GM12878 (cell line): ENCODE results near the gene ACSS1. TPM values are rescaled to one million over a fixed set of nuclear protein-coding genes. Genes with fewer than 3 reads are reported as not detected.
A peak's percentile ranks its signal among the peaks of the same experiment; 100 is the strongest.

Experiments
- CREB1 ChIP-seq: IDR thresholded peaks from 2 replicates; pipeline ENCODE4 v1.6.1; 2012; ENCODE audit warnings: low read depth, mild to moderate bottlenecking, inconsistent platforms
- E2F8 ChIP-seq: fragments of 450-650 bp; IDR thresholded peaks from 2 replicates; pipeline ENCODE4 v1.6.1; 2018; ENCODE audit warnings: mild to moderate bottlenecking, low read depth, moderate library complexity; ENCODE audit not compliant: partially characterized antibody
- EGR1 ChIP-seq, 2 experiments: IDR thresholded peaks; 1 replicate in 1 of 2; 2 replicates in 1 of 2; pipeline ENCODE4 v1.6.1; 2011 to 2012; ENCODE audit warnings: low read depth in 2 of 2, low read length in 2 of 2, borderline replicate concordance in 1 of 2, mild to moderate bottlenecking in 1 of 2, moderate library complexity in 1 of 2
- GATAD2B ChIP-seq: fragments of 450-650 bp; conservative IDR thresholded peaks from 2 replicates; pipeline ENCODE4 v1.6.1; 2017; ENCODE audit warnings: low read depth, mild to moderate bottlenecking, moderate library complexity
- MEF2B ChIP-seq: fragments of 450-650 bp; IDR thresholded peaks from 2 replicates; pipeline ENCODE4 v1.6.1; 2018; ENCODE audit warnings: mild to moderate bottlenecking, moderate library complexity; ENCODE audit not compliant: partially characterized antibody, poor library complexity, severe bottlenecking
- MXI1 ChIP-seq: fragments of 150-350 bp; IDR thresholded peaks from 2 replicates; pipeline ENCODE4 v1.6.1; 2011; ENCODE audit warnings: low read depth, mild to moderate bottlenecking, inconsistent platforms, low read length, improper control_type of control experiment
- NBN ChIP-seq: fragments of 450-650 bp; IDR thresholded peaks from 2 replicates; pipeline ENCODE4 v1.6.1; 2016
- NFIC ChIP-seq: IDR thresholded peaks from 2 replicates; pipeline ENCODE4 v1.6.1; 2012; ENCODE audit warnings: low read depth, mild to moderate bottlenecking, inconsistent platforms, low read length, moderate library complexity
- NFYB ChIP-seq: IDR thresholded peaks from 2 replicates; pipeline ENCODE4 v1.6.1; 2011; ENCODE audit warnings: low read depth, mild to moderate bottlenecking, low read length, improper control_type of control experiment, moderate library complexity; ENCODE audit not compliant: insufficient read depth
- NKRF ChIP-seq: fragments of 450-650 bp; conservative IDR thresholded peaks from 2 replicates; pipeline ENCODE4 v1.6.1; 2017; ENCODE audit warnings: mild to moderate bottlenecking, moderate library complexity
- PAX8 ChIP-seq: fragments of 450-650 bp; IDR thresholded peaks from 2 replicates; pipeline ENCODE4 v1.6.1; 2017; ENCODE audit warnings: mild to moderate bottlenecking, moderate library complexity
- ZNF217 ChIP-seq: fragments of 450-650 bp; IDR thresholded peaks from 2 replicates; pipeline ENCODE4 v1.6.1; 2017; ENCODE audit warnings: antibody characterized with exemption, mild to moderate bottlenecking
- polyA plus RNA-seq, 11 experiments: library from polyadenylated mRNA; depleted of rRNA in 4 of 11; unstranded in 6 of 11; stranded (reverse) in 5 of 11; fragments of >200 nt; fragmentation: Nextera tagmentation in 4 of 11; fragmentation: Illumina TruSeq in 1 of 11; extraction: Ambion mirVana in 4 of 11; extraction: Trizol in 1 of 11; gene quantifications; 1 replicate in 1 of 11; 2 replicates in 10 of 11; pipeline versions ENCODE4 v1.2.1 to v1.2.3, GENCODE V29; 2011 to 2016; ENCODE audit warnings: inconsistent platforms in 2 of 11, missing spikeins in 2 of 11, low read depth in 1 of 11
- total RNA-seq, 4 experiments: library from RNA; depleted of rRNA in 3 of 4; stranded (reverse); fragments of >200 nt in 3 of 4; fragmentation: Illumina TruSeq in 1 of 4; extraction: Trizol in 1 of 4; gene quantifications; 2 replicates each; pipeline versions ENCODE4 v1.2.1 to v1.2.3, GENCODE V29; 2013 to 2021
- TF ChIP-seq, protein P1 (sequence below): fragments of 450-650 bp; IDR thresholded peaks from 2 replicates; pipeline ENCODE4 v1.6.1; 2017; ENCODE audit warnings: low read depth, mild to moderate bottlenecking, moderate library complexity
- TF ChIP-seq, protein P2 (sequence below): fragments of 450-650 bp; IDR thresholded peaks from 2 replicates; pipeline ENCODE4 v1.6.1; 2016; ENCODE audit warnings: mild to moderate bottlenecking, moderate library complexity, borderline replicate concordance
- TF ChIP-seq, protein P3 (sequence below), 3 experiments: IDR thresholded peaks in 2 of 3; conservative IDR thresholded peaks in 1 of 3; 2 replicates each; pipeline ENCODE4 v1.5.1; 2011; ENCODE audit warnings: low read depth in 3 of 3, low read length in 3 of 3, mild to moderate bottlenecking in 3 of 3, control low read depth in 2 of 3, moderate library complexity in 2 of 3, inconsistent platforms in 1 of 3, mixed read lengths in 1 of 3; ENCODE audit not compliant: control insufficient read depth in 2 of 3, insufficient read depth in 1 of 3; ENCODE audit errors: extremely low read depth in 1 of 3

The ACSS1 gene
- total and polyA plus RNA-seq, 10 of the 15 experiments (the other 5 are each of a cell fraction or from before 2014, with no cell fraction given) = 1.3 to 44.9 (median 31.1) TPM

DNA sequence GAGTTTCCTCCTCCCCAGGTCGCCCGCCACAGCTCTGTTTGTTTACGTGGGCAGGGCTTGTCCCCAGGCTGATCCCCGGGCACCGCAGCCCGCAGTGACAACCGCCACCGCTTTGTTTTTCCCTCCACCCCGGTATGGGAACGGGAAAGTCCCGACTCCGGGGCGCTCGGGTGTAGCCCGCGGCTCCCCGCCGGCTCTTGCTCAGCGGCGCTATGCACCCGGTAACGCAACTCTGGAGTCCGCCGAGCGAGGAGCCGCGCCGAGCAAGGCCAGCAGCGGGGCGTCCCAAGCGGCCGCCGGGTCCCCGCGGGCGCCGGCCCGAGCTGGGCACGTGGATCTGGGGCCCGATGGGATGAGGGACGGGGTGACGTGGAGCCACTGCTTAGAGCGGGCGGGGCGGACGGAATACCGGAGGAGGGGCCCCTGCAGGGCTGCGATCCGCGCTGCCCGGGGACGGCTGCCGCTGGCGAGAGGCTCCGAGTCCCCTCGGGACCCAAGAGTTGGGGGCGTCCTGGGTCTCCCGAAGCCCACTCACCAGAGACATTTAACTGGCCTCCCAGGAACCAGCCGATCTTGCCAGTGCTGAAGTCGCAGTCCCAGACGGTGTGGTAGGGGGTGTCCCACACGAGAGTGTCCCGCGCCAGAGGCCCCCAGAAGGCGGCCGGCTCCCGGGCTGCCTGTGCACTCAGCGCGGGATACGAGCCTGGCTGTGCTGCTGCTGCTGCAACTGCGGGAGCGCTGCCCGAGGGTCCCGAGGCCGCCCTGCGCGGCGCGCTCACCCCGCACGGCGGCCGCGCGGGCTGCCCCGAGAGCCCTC is 497 bp downstream of the ACSS1 start (continued):
- TF ChIP-seq E2F8 (no peak), NBN (peak; percentile 84), NFYB (no peak), ZNF217 (peak; percentile 50), NKRF (peak; percentile 71), CREB1 (0 out of 2 replicates have a peak, but pooled peaks have one; percentile 22), MXI1 (peak; percentile 86), PAX8 (no peak), GATAD2B (peak; percentile 56), MEF2B (peak; percentile 56), EGR1 (IDR thresholded peaks at IDR 0.05; ENCODE audit: borderline replicate concordance in 1 of 2, low read depth in 2 of 2, low read length in 2 of 2) (0 out of 3 replicates have a peak, but pooled peaks of 1 of the 2 experiments have one; percentile 18), NFIC (no peak; the same call in 1 of the 2 replicates)
- TF ChIP-seq, protein P1, sequence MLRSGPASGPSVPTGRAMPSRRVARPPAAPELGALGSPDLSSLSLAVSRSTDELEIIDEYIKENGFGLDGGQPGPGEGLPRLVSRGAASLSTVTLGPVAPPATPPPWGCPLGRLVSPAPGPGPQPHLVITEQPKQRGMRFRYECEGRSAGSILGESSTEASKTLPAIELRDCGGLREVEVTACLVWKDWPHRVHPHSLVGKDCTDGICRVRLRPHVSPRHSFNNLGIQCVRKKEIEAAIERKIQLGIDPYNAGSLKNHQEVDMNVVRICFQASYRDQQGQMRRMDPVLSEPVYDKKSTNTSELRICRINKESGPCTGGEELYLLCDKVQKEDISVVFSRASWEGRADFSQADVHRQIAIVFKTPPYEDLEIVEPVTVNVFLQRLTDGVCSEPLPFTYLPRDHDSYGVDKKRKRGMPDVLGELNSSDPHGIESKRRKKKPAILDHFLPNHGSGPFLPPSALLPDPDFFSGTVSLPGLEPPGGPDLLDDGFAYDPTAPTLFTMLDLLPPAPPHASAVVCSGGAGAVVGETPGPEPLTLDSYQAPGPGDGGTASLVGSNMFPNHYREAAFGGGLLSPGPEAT = peak; percentile 79
- TF ChIP-seq, protein P2, sequence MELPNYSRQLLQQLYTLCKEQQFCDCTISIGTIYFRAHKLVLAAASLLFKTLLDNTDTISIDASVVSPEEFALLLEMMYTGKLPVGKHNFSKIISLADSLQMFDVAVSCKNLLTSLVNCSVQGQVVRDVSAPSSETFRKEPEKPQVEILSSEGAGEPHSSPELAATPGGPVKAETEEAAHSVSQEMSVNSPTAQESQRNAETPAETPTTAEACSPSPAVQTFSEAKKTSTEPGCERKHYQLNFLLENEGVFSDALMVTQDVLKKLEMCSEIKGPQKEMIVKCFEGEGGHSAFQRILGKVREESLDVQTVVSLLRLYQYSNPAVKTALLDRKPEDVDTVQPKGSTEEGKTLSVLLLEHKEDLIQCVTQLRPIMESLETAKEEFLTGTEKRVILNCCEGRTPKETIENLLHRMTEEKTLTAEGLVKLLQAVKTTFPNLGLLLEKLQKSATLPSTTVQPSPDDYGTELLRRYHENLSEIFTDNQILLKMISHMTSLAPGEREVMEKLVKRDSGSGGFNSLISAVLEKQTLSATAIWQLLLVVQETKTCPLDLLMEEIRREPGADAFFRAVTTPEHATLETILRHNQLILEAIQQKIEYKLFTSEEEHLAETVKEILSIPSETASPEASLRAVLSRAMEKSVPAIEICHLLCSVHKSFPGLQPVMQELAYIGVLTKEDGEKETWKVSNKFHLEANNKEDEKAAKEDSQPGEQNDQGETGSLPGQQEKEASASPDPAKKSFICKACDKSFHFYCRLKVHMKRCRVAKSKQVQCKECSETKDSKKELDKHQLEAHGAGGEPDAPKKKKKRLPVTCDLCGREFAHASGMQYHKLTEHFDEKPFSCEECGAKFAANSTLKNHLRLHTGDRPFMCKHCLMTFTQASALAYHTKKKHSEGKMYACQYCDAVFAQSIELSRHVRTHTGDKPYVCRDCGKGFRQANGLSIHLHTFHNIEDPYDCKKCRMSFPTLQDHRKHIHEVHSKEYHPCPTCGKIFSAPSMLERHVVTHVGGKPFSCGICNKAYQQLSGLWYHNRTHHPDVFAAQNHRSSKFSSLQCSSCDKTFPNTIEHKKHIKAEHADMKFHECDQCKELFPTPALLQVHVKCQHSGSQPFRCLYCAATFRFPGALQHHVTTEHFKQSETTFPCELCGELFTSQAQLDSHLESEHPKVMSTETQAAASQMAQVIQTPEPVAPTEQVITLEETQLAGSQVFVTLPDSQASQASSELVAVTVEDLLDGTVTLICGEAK = no peak
- TF ChIP-seq, protein P3, sequence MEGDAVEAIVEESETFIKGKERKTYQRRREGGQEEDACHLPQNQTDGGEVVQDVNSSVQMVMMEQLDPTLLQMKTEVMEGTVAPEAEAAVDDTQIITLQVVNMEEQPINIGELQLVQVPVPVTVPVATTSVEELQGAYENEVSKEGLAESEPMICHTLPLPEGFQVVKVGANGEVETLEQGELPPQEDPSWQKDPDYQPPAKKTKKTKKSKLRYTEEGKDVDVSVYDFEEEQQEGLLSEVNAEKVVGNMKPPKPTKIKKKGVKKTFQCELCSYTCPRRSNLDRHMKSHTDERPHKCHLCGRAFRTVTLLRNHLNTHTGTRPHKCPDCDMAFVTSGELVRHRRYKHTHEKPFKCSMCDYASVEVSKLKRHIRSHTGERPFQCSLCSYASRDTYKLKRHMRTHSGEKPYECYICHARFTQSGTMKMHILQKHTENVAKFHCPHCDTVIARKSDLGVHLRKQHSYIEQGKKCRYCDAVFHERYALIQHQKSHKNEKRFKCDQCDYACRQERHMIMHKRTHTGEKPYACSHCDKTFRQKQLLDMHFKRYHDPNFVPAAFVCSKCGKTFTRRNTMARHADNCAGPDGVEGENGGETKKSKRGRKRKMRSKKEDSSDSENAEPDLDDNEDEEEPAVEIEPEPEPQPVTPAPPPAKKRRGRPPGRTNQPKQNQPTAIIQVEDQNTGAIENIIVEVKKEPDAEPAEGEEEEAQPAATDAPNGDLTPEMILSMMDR (IDR thresholded peaks at IDR 0.05 in 2 of 3, conservative IDR thresholded peaks at IDR 0.05 in 1 of 3; ENCODE audit: control insufficient read depth in 2 of 3, extremely low read depth in 1 of 3, insufficient read depth in 1 of 3, low read depth in 3 of 3, low read length in 3 of 3) = no peak
